Lower leg skin (tissue), 3 donors: ENCODE data around the gene CD274.

ENCODE experiments used
- CTCF ChIP-seq, 3 donors: fragments of 450-650 bp; IDR thresholded peaks; one replicate each; pipeline ENCODE4 v1.5.1; 2016; ENCODE audit warnings: antibody characterized with exemption in 3 of 3, mild to moderate bottlenecking in 3 of 3, moderate library complexity in 2 of 3
- POLR2A ChIP-seq, 2 donors: fragments of 450-650 bp; IDR thresholded peaks; one replicate each; pipeline ENCODE4 v1.6.1; 2016 to 2017; ENCODE audit warnings: antibody characterized with exemption in 2 of 2, mild to moderate bottlenecking in 1 of 2, moderate library complexity in 1 of 2

- TF ChIP-seq CTCF (IDR thresholded peaks at IDR 0.05) (no peak), POLR2A (IDR thresholded peaks at IDR 0.05) (no peak)
Measured at GRCh38 chr9:5513966-5514616, 63.7 kb downstream of the CD274 start.
